Upper lobe of right lung (tissue), 1 donor: Measurements from ENCODE around the gene SENP8. TPM values are rescaled to one million over a fixed set of nuclear protein-coding genes. Genes with fewer than 3 reads are reported as not detected.
"Not testable (repeated sequence)": the region's sequence is repeated elsewhere in the genome, so short reads cannot be mapped to it uniquely, and the experiment has no call there.

Experiments used
- ATAC-seq: fragments of 200-7000 bp; cut with Tn5 transposase; one replicate; pipeline ENCODE4 v1.9.1; 2020; ENCODE audit warnings: mild to moderate bottlenecking, moderate library complexity
- DNase-seq: peaks from one replicate; pipeline ENCODE4 v3.0.0-alpha.2; 2020
- H3K27ac ChIP-seq: fragments of 200-600 bp; one replicate; pipeline ENCODE4 v1.8.0; 2022
- H3K27me3 ChIP-seq: fragments of 200-600 bp; one replicate; pipeline ENCODE4 v1.8.0; 2022; ENCODE audit warnings: mild to moderate bottlenecking
- H3K36me3 ChIP-seq: fragments of 200-600 bp; one replicate; pipeline ENCODE4 v1.8.0; 2022
- H3K4me1 ChIP-seq: fragments of 200-600 bp; one replicate; pipeline ENCODE4 v1.8.0; 2022
- H3K4me3 ChIP-seq: fragments of 200-600 bp; one replicate; pipeline ENCODE4 v1.8.0; 2022; ENCODE audit warnings: mild to moderate bottlenecking
- H3K9me3 ChIP-seq: fragments of 200-600 bp; one replicate; pipeline ENCODE4 v1.8.0; 2022
- intact Hi-C: fragments of 100-400 bp; cut with DNase I; formaldehyde crosslinking; loops from one replicate; pipeline ENCODE4 v1.11.0; 2022
- long read RNA-seq: library from polyadenylated mRNA; unstranded; transcript quantifications from one replicate; pipeline ENCODE4 v2.0.0, GENCODE V29; 2021
- total RNA-seq: library from RNA; stranded (reverse); fragmentation: NEBNext Ultra II Directional; extraction: Animal tissue kit (Norgen Biotek cat#: 25700); gene quantifications from one replicate; pipeline ENCODE4 v1.2.1, GENCODE V29; 2021
- TF ChIP-seq, protein P1 (sequence below): fragments of 200-600 bp; IDR thresholded peaks from one replicate; pipeline ENCODE4 v1.8.0; 2022; ENCODE audit warnings: antibody characterized with exemption
- donor health status: DM: no; HTN: yes; CAD: no; lungs with severe emphysema.

Gene SENP8
- total RNA-seq: 3.3 TPM
- long read RNA-seq, full-length matches to known transcripts: 3 of 4 reads
- long read RNA-seq, partial matches to known transcripts: 0 of 4 reads
- long read RNA-seq, other reads (novel, unspliced or antisense): 1 of 4 reads

DNA sequence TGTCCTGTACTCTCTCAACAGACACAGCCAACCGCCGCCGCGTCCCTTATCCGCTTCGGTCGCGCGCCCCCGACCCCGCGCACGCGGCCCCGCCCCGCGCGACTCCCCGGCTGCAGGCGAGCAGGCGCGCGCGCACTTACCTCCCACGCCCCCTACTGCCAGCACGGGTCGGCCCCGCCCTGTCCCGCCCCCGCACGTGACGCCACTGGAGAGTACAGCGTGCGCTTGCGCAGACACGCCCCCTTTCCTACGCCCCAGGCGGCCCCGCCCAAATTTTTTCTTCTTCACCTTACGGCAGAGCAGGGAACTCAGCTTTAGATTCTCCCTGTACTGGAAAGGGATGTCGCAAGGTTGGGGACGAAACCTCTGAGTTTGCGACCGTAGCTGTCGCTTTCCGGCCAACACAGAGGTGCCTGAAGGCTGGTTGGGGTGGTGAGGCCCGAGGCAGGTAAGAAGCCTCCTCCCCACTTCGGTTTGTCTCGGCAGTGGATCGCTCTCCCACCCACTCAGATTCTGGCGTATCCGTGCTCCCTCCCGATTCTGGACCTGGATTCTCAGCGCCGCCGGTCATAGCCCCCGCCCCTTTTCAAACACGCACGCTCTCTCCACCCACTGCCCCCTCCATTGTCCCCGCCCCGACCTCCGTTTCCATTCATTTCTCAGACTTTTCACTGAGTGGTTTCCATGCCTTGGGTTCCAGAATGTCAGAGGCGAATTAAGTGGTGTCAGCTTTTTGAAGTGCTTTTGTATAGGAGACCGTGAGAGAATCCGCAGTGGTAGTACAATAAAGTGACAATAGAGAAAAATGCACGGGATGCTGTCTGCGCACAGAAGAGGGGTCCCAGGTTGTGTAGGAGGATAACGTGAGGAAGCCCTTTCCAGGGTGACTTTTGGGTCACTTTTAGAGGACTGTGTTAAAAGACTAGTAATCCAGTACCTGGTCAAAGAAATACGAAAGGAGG lies at the start of gene SENP8, which contains the start of gene MYO9A:
Gene SENP8, plus strand, starts transcription at position 387 of the 962 bp plus-strand sequence. CDS start 21,221 bp downstream, outside the sequence.
Gene MYO9A, minus strand, starts transcription at position 134 of the 962 bp plus-strand sequence. CDS start 71,587 bp downstream, outside the sequence.
- Histone ChIP-seq H3K4me1 (peaks cover 17% of the 10 kb centered on the region), H3K36me3 (no peaks in the 10 kb centered on the region), H3K9me3 (no peaks in the 10 kb centered on the region), H3K27me3 (no peaks in the 10 kb centered on the region), H3K4me3 (peak within 1 kb of the TSS; percentile 92), H3K27ac (peak within 1 kb of the TSS; percentile 93)
- ATAC-seq (peak; percentile 93), DNase-seq (peak; percentile 99)
- intact Hi-C loops: no loop called here
- TF ChIP-seq, protein P1, sequence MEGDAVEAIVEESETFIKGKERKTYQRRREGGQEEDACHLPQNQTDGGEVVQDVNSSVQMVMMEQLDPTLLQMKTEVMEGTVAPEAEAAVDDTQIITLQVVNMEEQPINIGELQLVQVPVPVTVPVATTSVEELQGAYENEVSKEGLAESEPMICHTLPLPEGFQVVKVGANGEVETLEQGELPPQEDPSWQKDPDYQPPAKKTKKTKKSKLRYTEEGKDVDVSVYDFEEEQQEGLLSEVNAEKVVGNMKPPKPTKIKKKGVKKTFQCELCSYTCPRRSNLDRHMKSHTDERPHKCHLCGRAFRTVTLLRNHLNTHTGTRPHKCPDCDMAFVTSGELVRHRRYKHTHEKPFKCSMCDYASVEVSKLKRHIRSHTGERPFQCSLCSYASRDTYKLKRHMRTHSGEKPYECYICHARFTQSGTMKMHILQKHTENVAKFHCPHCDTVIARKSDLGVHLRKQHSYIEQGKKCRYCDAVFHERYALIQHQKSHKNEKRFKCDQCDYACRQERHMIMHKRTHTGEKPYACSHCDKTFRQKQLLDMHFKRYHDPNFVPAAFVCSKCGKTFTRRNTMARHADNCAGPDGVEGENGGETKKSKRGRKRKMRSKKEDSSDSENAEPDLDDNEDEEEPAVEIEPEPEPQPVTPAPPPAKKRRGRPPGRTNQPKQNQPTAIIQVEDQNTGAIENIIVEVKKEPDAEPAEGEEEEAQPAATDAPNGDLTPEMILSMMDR: no peak

DNA sequence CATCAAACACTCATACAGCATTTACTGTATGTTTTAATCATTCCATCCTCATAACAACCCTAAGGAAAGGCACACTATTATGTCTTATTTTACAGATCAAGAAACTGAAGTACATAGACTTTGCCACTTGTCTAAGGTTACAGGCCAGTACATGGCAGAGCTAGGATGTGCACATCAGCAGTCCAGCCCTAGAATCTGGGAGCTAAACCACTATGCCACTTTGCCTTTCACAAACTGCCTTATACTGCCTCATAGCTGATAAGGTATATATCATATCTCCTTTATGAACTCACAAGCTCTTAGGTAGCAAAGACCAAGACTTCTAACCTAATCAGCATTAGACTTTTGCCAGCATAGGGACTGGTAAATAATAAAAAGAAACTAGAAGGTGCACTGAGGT lies 49.3 kb upstream of the SENP8 start:
- TF ChIP-seq, protein P1: no peak
- intact Hi-C loops: no loop called here
- DNase-seq (no peak), ATAC-seq (no peak)
- Histone ChIP-seq H3K27me3 (no peaks in the 10 kb centered on the region), H3K27ac (no peak overlapping the region), H3K9me3 (no peaks in the 10 kb centered on the region), H3K4me1 (no peaks in the 10 kb centered on the region), H3K36me3 (no peaks in the 10 kb centered on the region), H3K4me3 (no peak overlapping the region)

- Histone ChIP-seq H3K9me3 (no peaks in the 10 kb centered on the region), H3K27me3 (no peaks in the 10 kb centered on the region), H3K4me1 (no peaks in the 10 kb centered on the region), H3K36me3 (no peaks in the 10 kb centered on the region), H3K27ac (no peak overlapping the region), H3K4me3 (no peak overlapping the region)
- ATAC-seq: no peak
- DNase-seq: no peak
- TF ChIP-seq, protein P1: no peak
- intact Hi-C loops: no loop called here
These were observed 47.3 kb upstream of the SENP8 start for GRCh38 chr15:72070817-72071447.

- H3K27me3 ChIP-seq, DNase-seq, ATAC-seq: not testable (repeated sequence)
These were observed 46.8 kb upstream of the SENP8 start for GRCh38 chr15:72071448-72071825.

GRCh38 chr15:72074335-72075060 lies 43.7 kb upstream of the SENP8 start:
- Histone ChIP-seq H3K36me3 (no peaks in the 10 kb centered on the region), H3K27ac (no peak overlapping the region), H3K9me3 (no peaks in the 10 kb centered on the region), H3K27me3 (no peaks in the 10 kb centered on the region), H3K4me1 (no peaks in the 10 kb centered on the region), H3K4me3 (no peak overlapping the region)
- intact Hi-C loops: no loop called here
- DNase-seq (no peak), ATAC-seq (no peak)
- TF ChIP-seq, protein P1: no peak

More at GRCh38 chr15:72071448-72071825, 46.8 kb upstream of the SENP8 start:
- H3K4me3 ChIP-seq, H3K27ac ChIP-seq, H3K4me1 ChIP-seq, H3K36me3 ChIP-seq, H3K9me3 ChIP-seq, intact Hi-C loops: not testable (repeated sequence)
